H1 (cell line): ENCODE results near the gene GP1BB. TPM values are rescaled to one million over a fixed set of nuclear protein-coding genes. Genes with fewer than 3 reads are reported as not detected.

Source experiments
- CTCF ChIA-PET: fragments of 300-600 bp; sonication (Branson Sonifier 250); formaldehyde crosslinking; loops from one replicate; lab custom pipeline; 2021; ENCODE audit not compliant: partially characterized antibody; lab: Charles Lee
- POLR2A ChIA-PET: fragments of 300-600 bp; sonication (Branson Sonifier 250); formaldehyde crosslinking; loops from one replicate; lab custom pipeline; 2021; ENCODE audit warnings: inconsistent platforms; ENCODE audit not compliant: partially characterized antibody; lab: Charles Lee
- DNase-seq, 2 experiments: peaks; one replicate each; pipeline versions ENCODE4 v3.0.0 to v3.0.0-alpha.2; 2010 to 2022; ENCODE audit warnings: low spot score in 2 of 2, low read depth in 1 of 2, mixed read lengths in 1 of 2
- FAIRE-seq: peaks from 2 replicates; lab custom pipeline; 2011; peaks lifted over from hg19 to GRCh38; lab: Jason Lieb, UNC
- H2AFZ ChIP-seq: 2 replicates; pipeline ENCODE4 v1.8.1; 2012; ENCODE audit warnings: low read length, inconsistent platforms
- H2AK5ac ChIP-seq: 2 replicates; pipeline ENCODE4 v1.6.1; 2013; ENCODE audit warnings: low read depth, low read length
- H2BK120ac ChIP-seq: replicated peaks from 2 replicates; pipeline ENCODE3; 2013; ENCODE audit warnings: low read depth, low read length, inconsistent platforms
- H2BK12ac ChIP-seq: 2 replicates; pipeline ENCODE4 v1.6.1; 2013; ENCODE audit warnings: low read depth, low read length
- H2BK15ac ChIP-seq: 2 replicates; pipeline ENCODE4 v1.6.1; 2013; ENCODE audit warnings: low read length
- H2BK20ac ChIP-seq: 2 replicates; pipeline ENCODE4 v1.6.1; 2013; ENCODE audit warnings: low read length
- H2BK5ac ChIP-seq: 2 replicates; pipeline ENCODE4 v1.6.1; 2013; ENCODE audit warnings: low read depth, low read length
- H3K14ac ChIP-seq: 2 replicates; pipeline ENCODE4 v1.6.1; 2013; ENCODE audit warnings: inconsistent platforms; ENCODE audit not compliant: insufficient read length
- H3K18ac ChIP-seq: 2 replicates; pipeline ENCODE4 v1.6.1; 2013; ENCODE audit warnings: low read length; ENCODE audit errors: extremely low read depth
- H3K23ac ChIP-seq: 2 replicates; pipeline ENCODE4 v1.6.1; 2013; ENCODE audit warnings: inconsistent platforms; ENCODE audit not compliant: insufficient read length
- H3K23me2 ChIP-seq: 2 replicates; pipeline ENCODE4 v1.6.1; 2013; ENCODE audit warnings: low read depth, low read length
- H3K27ac ChIP-seq: 2 replicates; pipeline ENCODE4 v1.6.1; 2011; ENCODE audit warnings: low read depth, low read length, inconsistent platforms
- H3K27me3 ChIP-seq, 4 experiments: replicated peaks in 1 of 4; 1 replicate in 1 of 4; 2 replicates in 3 of 4; pipeline versions ENCODE4 v1.6.1 to v1.8.1; 2011 to 2013; ENCODE audit warnings: low read length in 3 of 4, mild to moderate bottlenecking in 3 of 4, inconsistent platforms in 2 of 4, mixed read lengths in 2 of 4, moderate library complexity in 1 of 4; ENCODE audit not compliant: control insufficient read depth in 3 of 4, insufficient read depth in 3 of 4; ENCODE audit errors: extremely low read depth in 1 of 4
- H3K36me3 ChIP-seq, 4 experiments: 2 replicates each; pipeline versions ENCODE4 v1.6.1 to v1.8.1; 2011 to 2013; ENCODE audit warnings: mild to moderate bottlenecking in 4 of 4, low read length in 3 of 4, moderate library complexity in 2 of 4, control low read depth in 1 of 4, inconsistent platforms in 1 of 4; ENCODE audit not compliant: insufficient read depth in 4 of 4, control insufficient read depth in 2 of 4
- H3K4ac ChIP-seq: replicated peaks from 2 replicates; pipeline ENCODE3; 2013; ENCODE audit warnings: low read length, low read depth, mixed read lengths, inconsistent platforms; ENCODE audit not compliant: insufficient read length
- H3K4me1 ChIP-seq, 4 experiments: replicated peaks in 1 of 4; 1 replicate in 1 of 4; 2 replicates in 3 of 4; pipeline versions ENCODE4 v1.6.1 to v1.8.1; 2011 to 2013; ENCODE audit warnings: low read length in 3 of 4, inconsistent platforms in 2 of 4, mixed read lengths in 1 of 4; ENCODE audit not compliant: insufficient read depth in 4 of 4, control insufficient read depth in 3 of 4
- H3K4me2 ChIP-seq, 2 experiments: 2 replicates each; pipeline versions ENCODE4 v1.6.1 to v1.8.1; 2011 to 2013; ENCODE audit warnings: low read depth in 2 of 2, low read length in 2 of 2, control low read depth in 1 of 2, inconsistent platforms in 1 of 2, mild to moderate bottlenecking in 1 of 2; ENCODE audit not compliant: insufficient read depth in 1 of 2
- H3K4me3 ChIP-seq, 4 experiments: fragments of 200-600, 300-600 bp in 1 of 4; sonication (generic), shearing (Covaris generic), sonication (Bioruptor Twin) in 1 of 4; 2 replicates each; pipeline versions ENCODE4 v1.5.1 to v1.8.1; 2011 to 2016; ENCODE audit warnings: low read length in 4 of 4, low read depth in 3 of 4, control low read depth in 2 of 4, inconsistent platforms in 2 of 4, mild to moderate bottlenecking in 2 of 4, mixed read lengths in 1 of 4, moderate library complexity in 1 of 4; ENCODE audit not compliant: insufficient read depth in 2 of 4; ENCODE audit errors: extremely low read depth in 1 of 4
- H3K56ac ChIP-seq: replicated peaks from 2 replicates; pipeline ENCODE3; 2013; ENCODE audit warnings: low read depth, mild to moderate bottlenecking, mixed read lengths, low read length, inconsistent platforms; ENCODE audit not compliant: insufficient read length
- H3K79me1 ChIP-seq: 2 replicates; pipeline ENCODE4 v1.6.1; 2013; ENCODE audit warnings: low read depth, low read length, control low read depth
- H3K79me2 ChIP-seq, 2 experiments: 2 replicates each; pipeline versions ENCODE4 v1.6.1 to v1.8.1; 2012 to 2013; ENCODE audit warnings: low read length in 2 of 2, mild to moderate bottlenecking in 2 of 2, inconsistent platforms in 1 of 2; ENCODE audit not compliant: insufficient read depth in 2 of 2, control insufficient read depth in 1 of 2
- H3K9ac ChIP-seq, 4 experiments: replicated peaks in 1 of 4; 1 replicate in 1 of 4; 2 replicates in 3 of 4; pipeline versions ENCODE4 v1.6.1 to v1.8.1; 2011 to 2013; ENCODE audit warnings: low read depth in 3 of 4, low read length in 3 of 4, control low read depth in 2 of 4, mild to moderate bottlenecking in 2 of 4, moderate library complexity in 2 of 4, inconsistent platforms in 1 of 4; ENCODE audit errors: extremely low read depth in 1 of 4
- H3K9me3 ChIP-seq, 2 experiments: 2 replicates each; pipeline versions ENCODE4 v1.6.1 to v1.8.1; 2012 to 2013; ENCODE audit warnings: mild to moderate bottlenecking in 2 of 2, moderate library complexity in 2 of 2, control low read depth in 1 of 2, inconsistent platforms in 1 of 2, low read depth in 1 of 2, low read length in 1 of 2, mixed read lengths in 1 of 2; ENCODE audit not compliant: insufficient read depth in 2 of 2
- H4K20me1 ChIP-seq, 2 experiments: replicated peaks in 1 of 2; 2 replicates each; pipeline versions ENCODE3 to v1.8.1; 2011 to 2013; ENCODE audit warnings: inconsistent platforms in 2 of 2, low read length in 2 of 2, mild to moderate bottlenecking in 1 of 2; ENCODE audit not compliant: insufficient read depth in 2 of 2, control insufficient read depth in 1 of 2
- H4K5ac ChIP-seq: 2 replicates; pipeline ENCODE4 v1.6.1; 2013; ENCODE audit warnings: low read length, low read depth, mixed read lengths, inconsistent platforms; ENCODE audit not compliant: insufficient read length
- H4K8ac ChIP-seq: 2 replicates; pipeline ENCODE4 v1.8.0; 2013; ENCODE audit warnings: mild to moderate bottlenecking, moderate library complexity, low read length, inconsistent platforms; ENCODE audit not compliant: insufficient read depth; ENCODE audit errors: extremely low read depth
- H4K91ac ChIP-seq: replicated peaks from 2 replicates; pipeline ENCODE3; 2013; ENCODE audit warnings: low read length, mixed read lengths, inconsistent platforms; ENCODE audit not compliant: insufficient read length
- BRCA1 ChIP-seq: IDR thresholded peaks from 2 replicates; pipeline ENCODE4 v1.6.1; 2012; ENCODE audit warnings: low read depth, low read length, improper control_type of control experiment
- CHD1 ChIP-seq: IDR thresholded peaks from 2 replicates; pipeline ENCODE4 v1.6.1; 2012; ENCODE audit warnings: low read depth, low read length, improper control_type of control experiment
- CHD2 ChIP-seq: IDR thresholded peaks from 2 replicates; pipeline ENCODE4 v1.6.1; 2012; ENCODE audit warnings: low read length, improper control_type of control experiment
- CREB1 ChIP-seq: IDR thresholded peaks from 2 replicates; pipeline ENCODE4 v1.6.1; 2012; ENCODE audit warnings: inconsistent platforms
- E2F6 ChIP-seq: IDR thresholded peaks from 2 replicates; pipeline ENCODE4 v1.6.1; 2012; ENCODE audit warnings: inconsistent platforms
- FOSL1 ChIP-seq: IDR thresholded peaks from 2 replicates; pipeline ENCODE4 v1.6.1; 2011; ENCODE audit warnings: mild to moderate bottlenecking, low read depth, low read length, moderate library complexity; ENCODE audit not compliant: insufficient read depth
- HDAC6 ChIP-seq: IDR thresholded peaks from one replicate; pipeline ENCODE4 v1.7.1; 2012; ENCODE audit warnings: low read depth, mild to moderate bottlenecking, inconsistent platforms, low read length, moderate library complexity
- JUN ChIP-seq: IDR thresholded peaks from 2 replicates; pipeline ENCODE4 v1.6.1; 2011; ENCODE audit warnings: low read depth, mild to moderate bottlenecking, improper control_type of control experiment, low read length
- KDM1A ChIP-seq: fragments of 200-600, 300-600 bp; sonication (generic); IDR thresholded peaks from 2 replicates; pipeline ENCODE4 v1.7.1; 2016; ENCODE audit warnings: mild to moderate bottlenecking, low read length, borderline replicate concordance
- RNF2 ChIP-seq: fragments of 200-900, 300-1000 bp; sonication (generic); IDR thresholded peaks from 2 replicates; pipeline ENCODE4 v1.7.1; 2016; ENCODE audit warnings: borderline replicate concordance, low read depth, mild to moderate bottlenecking, antibody characterized with exemption, low read length; ENCODE audit not compliant: poor library complexity, severe bottlenecking; ENCODE audit errors: missing control alignments
- SIN3A ChIP-seq, 2 experiments: IDR thresholded peaks in 1 of 2; conservative IDR thresholded peaks in 1 of 2; 2 replicates each; pipeline ENCODE4 v1.6.1; 2011 to 2012; ENCODE audit warnings: low read length in 2 of 2, improper control_type of control experiment in 1 of 2, low read depth in 1 of 2, mild to moderate bottlenecking in 1 of 2
- SUZ12 ChIP-seq: fragments of 200-600 bp; sonication (generic); IDR thresholded peaks from 2 replicates; pipeline ENCODE4 v1.6.1; 2012; ENCODE audit warnings: mild to moderate bottlenecking, inconsistent platforms, low read length, moderate library complexity, mixed read lengths
- whole genome bisulfite sequencing, 2 experiments: shearing (Covaris generic) in 1 of 2; methylation state at CpG; one replicate each; pipeline versions ENCODE4 v1.1.6 to v1.1.7; 2013 to 2015; ENCODE audit warnings: low lambda C conversion rate in 2 of 2, mixed read lengths in 2 of 2, inconsistent platforms in 1 of 2, low coverage in 1 of 2, missing lambda C conversion rate in 1 of 2; ENCODE audit not compliant: insufficient replicate concordance in 2 of 2, insufficient coverage in 1 of 2, insufficient read length in 1 of 2; ENCODE audit errors: extremely low coverage in 1 of 2, missing lambda C conversion rate in 1 of 2; 5-methylcytosine and 5-hydroxymethylcytosine counted together
- polyA plus RNA-seq, 7 experiments: library from polyadenylated mRNA; depleted of rRNA in 3 of 7; stranded (reverse) in 5 of 7; unstranded in 2 of 7; fragments of >200 nt in 5 of 7; fragments of 200-250 nt in 2 of 7; gene quantifications; 1 replicate in 5 of 7; 2 replicates in 1 of 7; 4 replicates in 1 of 7; pipeline versions ENCODE4 v1.2.1 to v1.2.3, GENCODE V29; 2011 to 2013; ENCODE audit warnings: missing spikeins in 2 of 7, mixed read lengths in 2 of 7
- total RNA-seq: library from RNA; stranded (reverse); fragmentation: NEBNext Ultra II Directional; extraction: Animal tissue kit (Norgen Biotek cat#: 25700); gene quantifications from 2 replicates; pipeline ENCODE4 v1.2.1, GENCODE V29; 2021

GP1BB gene
- total and polyA plus RNA-seq, 2 of the 8 experiments (the other 6 are each of a cell fraction or from before 2014, with no cell fraction given), result 0.36 TPM; not detected in 1

- H2BK5ac ChIP-seq, result no peak overlapping the region
- H3K27me3 ChIP-seq, result no peaks in the 10 kb centered on the region
- no peaks in the 10 kb centered on the region for H3K79me2 ChIP-seq
- no peak overlapping the region for H4K91ac ChIP-seq
- no peak overlapping the region for H3K4me2 ChIP-seq
- H3K23me2 ChIP-seq, result no peaks in the 10 kb centered on the region
- H2AK5ac ChIP-seq, result no peak overlapping the region
- H3K14ac ChIP-seq, result no peak overlapping the region
- no peaks in the 10 kb centered on the region for H3K79me1 ChIP-seq
- no peak overlapping the region; the same call in 1 of the 2 replicates for H4K8ac ChIP-seq
- DNase-seq (no peak), FAIRE-seq (no peak)
- no peak overlapping the region for H3K27ac ChIP-seq
- H2BK20ac ChIP-seq, result no peak overlapping the region
- H2BK15ac ChIP-seq, result 0 out of 2 replicates have a peak overlapping the region, but pooled peaks have one; percentile 29
- no peak overlapping the region for H3K4ac ChIP-seq
- H4K20me1 ChIP-seq, result no peaks in the 10 kb centered on the region
- H2BK120ac ChIP-seq, result no peak overlapping the region
- no peaks in the 10 kb centered on the region for H3K36me3 ChIP-seq
- peak overlapping the region; percentile 27; the same call in 1 of the 2 replicates for H2BK12ac ChIP-seq
- no peak overlapping the region for H4K5ac ChIP-seq
- H2AFZ ChIP-seq, result no peak overlapping the region
- no peak overlapping the region for H3K4me3 ChIP-seq
- POLR2A ChIA-PET, result no interaction called here
- peaks cover 0 to 7% (median 4%) of the 10 kb centered on the region in 4 experiments; a peak in 6 of 7 replicates for H3K4me1 ChIP-seq
- no peak overlapping the region for H3K23ac ChIP-seq
- 90% methylated on average over 12 of the region's 12 CpGs; no CpG with 5 or more reads in 1 of the 2 experiments for WGBS, 2 experiments
- no peaks in the 10 kb centered on the region for H3K9me3 ChIP-seq
- no peak overlapping the region for H3K56ac ChIP-seq
- no peak overlapping the region for H3K9ac ChIP-seq
- no peak overlapping the region for H3K18ac ChIP-seq
- CTCF ChIA-PET, result interaction anchor here (2.2 kb wide), 1 partner anchor 14 kb away, joined by 13 read pairs; no protein-coding TSS in a partner anchor
- TF ChIP-seq CHD1, result no peak
- TF ChIP-seq JUN, result no peak
- no peak for TF ChIP-seq FOSL1
- TF ChIP-seq RNF2, result no peak
- no peak for TF ChIP-seq CHD2
- no peak for TF ChIP-seq CREB1
- no peak for TF ChIP-seq KDM1A
- no peak for TF ChIP-seq HDAC6
- TF ChIP-seq E2F6, result no peak
- TF ChIP-seq SIN3A (conservative IDR thresholded peaks at IDR 0.05 in 1 of 2, IDR thresholded peaks at IDR 0.05 in 1 of 2; ENCODE audit: low read depth in 1 of 2, low read length in 2 of 2), result no peak
- no peak for TF ChIP-seq SUZ12
- no peak for TF ChIP-seq BRCA1
Measured at GRCh38 chr22:19693981-19694670, 29.2 kb upstream of the GP1BB start.
